T47D (cell line): ENCODE data around the gene TRPM3.
"Not testable (repeated sequence)": the region's sequence is repeated elsewhere in the genome, so short reads cannot be mapped to it uniquely, and the experiment has no call there.

Experiments used
- DNase-seq, 2 experiments: peaks; one replicate each; pipeline versions ENCODE4 v3.0.0 to v3.0.0-alpha.2; 2011 to 2012; ENCODE audit warnings: low read depth in 1 of 2, low spot score in 1 of 2
- JUND ChIP-seq: IDR thresholded peaks from 2 replicates; pipeline ENCODE4 v1.6.1; 2012; ENCODE audit warnings: low read depth
- in situ Hi-C: cut with HindIII; loops from 2 replicates; pipeline ENCODE4 v1.10.0; 2016; ENCODE audit warnings: low sequenced_read_pairs, low pct_unique_long_range_greater_than_20kb

TRPM3 gene

DNA sequence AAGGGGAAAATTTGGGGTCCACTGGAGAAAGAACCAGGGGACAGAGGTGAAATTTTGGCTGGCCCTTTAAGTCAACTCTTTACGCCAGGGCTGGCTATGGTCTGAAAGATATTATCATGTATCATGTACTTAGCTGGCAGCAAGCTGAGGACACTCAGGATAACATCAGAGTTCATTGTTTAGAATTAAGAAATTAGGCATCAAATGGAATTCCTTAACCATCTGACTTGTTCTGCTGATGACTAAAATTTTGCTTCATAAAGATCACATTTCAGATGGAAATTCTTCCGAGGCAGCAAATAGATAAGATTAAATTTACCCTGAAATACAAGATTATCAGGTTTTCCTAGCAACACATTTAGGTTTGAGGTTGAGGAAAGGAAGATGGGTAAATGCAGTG, 437.6 kb downstream of the TRPM3 start:
- in situ Hi-C loops = no loop called here
- TF ChIP-seq JUND = no peak
- DNase-seq = peak in 1 of 2 experiments; percentile 13

DNA sequence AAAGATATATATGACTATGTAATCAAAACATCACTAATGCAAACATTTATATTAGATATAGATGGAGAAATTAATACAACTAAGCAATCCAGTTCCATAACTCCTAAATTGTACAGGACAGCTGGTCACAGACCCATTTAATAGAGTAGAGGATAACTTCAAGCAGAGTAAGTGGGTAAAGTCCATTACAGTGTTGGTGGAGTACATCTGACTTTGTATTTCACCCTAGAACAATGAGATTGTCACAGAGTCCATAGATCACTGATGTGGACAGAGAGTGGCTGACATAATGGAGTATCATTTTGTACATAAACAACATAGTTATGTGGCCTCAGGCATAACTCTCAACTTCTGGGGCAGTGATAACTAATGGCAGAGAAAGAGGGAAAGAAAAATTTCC, 439.1 kb downstream of the TRPM3 start:
- in situ Hi-C loops = no loop called here
- DNase-seq = no peak
- TF ChIP-seq JUND = no peak

DNA sequence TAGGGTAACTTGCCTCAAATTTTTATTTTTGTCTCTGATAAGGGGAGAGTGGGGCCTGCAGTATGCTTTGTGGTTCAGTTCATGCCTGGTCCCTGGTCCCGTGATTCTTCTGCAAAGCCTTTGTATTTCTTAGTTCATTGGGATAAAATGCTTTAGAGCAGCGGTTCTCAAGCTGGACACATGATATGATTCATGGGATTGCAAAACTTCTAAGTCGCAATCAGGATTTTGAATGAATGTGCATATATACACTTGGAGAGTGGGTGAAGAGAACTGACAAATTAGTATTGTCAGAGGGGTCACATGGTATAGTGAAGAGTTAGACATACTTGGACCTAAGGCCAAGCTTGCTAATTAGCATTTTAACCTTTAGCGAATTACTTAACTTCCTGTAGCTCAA, 441.6 kb downstream of the TRPM3 start:
- no peak for TF ChIP-seq JUND
- in situ Hi-C loops = no loop called here
- no peak for DNase-seq

DNA sequence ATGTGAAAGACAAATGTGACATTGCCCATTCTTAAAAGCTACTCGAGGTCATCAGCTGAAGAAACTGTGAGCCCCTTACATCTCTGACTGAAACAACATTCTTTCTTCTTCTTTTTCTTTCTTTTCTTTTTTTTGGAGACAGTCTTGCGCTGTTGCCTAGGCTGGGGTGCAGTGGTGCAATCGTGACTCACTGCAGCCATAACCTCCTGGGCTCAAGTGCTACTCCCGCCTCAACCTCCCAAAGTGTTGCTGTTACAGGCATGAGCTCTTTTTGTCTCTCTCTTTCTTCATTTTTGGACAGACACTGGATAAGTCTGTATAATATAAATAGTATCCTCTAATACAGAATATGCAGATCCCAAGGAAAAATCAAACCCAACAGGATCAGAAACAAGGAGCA, 443.3 kb downstream of the TRPM3 start:
- TF ChIP-seq JUND = no peak
- in situ Hi-C loops = no loop called here
- no peak for DNase-seq

DNA sequence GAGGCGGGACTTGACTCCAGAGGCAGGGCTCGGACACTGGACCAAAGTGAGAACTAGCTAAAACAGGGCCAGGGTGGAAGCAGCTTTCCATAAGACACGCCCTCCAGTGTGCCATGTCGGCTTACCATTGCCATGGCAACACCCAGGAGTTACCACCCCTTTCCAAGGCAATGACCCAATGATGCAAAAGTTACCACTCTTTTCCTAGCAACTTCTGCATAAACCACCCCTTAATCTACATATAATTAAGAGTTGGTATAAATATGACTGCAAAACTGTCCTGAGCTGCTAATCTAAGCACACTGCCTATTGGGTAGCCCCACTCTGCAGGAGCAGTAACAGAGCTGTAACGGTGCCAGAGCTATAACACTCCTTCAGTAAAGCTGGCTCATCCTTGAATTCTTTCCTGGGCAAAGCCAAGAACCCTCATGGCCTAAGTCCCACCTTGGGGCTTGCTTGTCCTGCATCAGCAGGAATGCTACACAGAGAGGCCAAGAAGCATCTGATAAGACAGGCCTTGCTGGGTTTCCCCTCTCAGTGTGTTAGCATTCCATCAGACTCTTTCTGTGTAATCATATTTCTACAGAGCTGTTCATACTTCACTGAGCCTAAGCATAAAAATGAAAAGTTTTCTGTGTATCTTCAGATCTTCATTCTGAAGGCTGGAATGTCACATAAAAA, 444.2 kb downstream of the TRPM3 start:
- no peak for TF ChIP-seq JUND
- in situ Hi-C loops = no loop called here

DNA sequence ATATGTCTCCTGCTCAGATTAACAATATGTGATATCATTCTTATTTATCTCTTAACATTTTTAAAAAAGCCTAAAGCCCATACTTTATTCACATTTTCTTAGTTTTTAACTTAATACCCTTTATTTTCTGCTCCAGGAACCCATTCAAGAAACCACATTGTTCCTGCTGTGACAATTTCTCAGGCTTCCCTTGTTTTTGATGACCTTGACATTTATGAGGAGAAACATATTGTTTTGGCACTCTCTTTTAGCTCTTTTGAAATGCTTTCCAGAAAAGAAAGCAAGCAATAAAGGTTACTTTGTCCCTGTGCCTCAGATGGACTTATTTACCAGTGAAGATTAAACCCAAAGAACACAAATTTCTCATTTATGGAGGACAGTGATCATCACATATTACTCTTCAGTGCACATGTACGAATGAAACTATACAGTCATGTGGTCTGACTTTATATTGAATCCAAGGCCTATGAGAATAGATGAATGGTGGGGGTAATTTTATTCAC, 445.5 kb downstream of the TRPM3 start:
- in situ Hi-C loops = no loop called here
- no peak for DNase-seq
- no peak for TF ChIP-seq JUND

More for the DNA sequence above, 444.2 kb downstream of the TRPM3 start:
- no peak for DNase-seq

DNA sequence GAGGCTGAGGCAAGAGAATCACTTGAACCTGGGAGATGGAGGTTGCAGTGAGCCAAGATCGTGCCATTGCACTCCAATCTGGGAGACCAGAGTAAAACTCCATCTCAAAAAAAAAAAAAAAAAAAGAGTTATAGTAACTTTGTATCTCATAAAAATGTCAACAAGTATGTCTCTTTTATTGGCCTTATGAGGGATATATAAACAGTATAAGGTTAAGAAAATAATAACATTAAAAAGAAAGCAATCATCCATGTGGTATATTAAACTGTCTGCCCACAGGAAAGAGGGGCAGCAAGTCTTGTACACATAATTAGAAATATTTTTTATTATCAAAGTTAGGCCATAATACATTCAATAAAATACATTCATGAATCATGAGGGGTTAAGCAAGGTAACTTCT, 447.6 kb downstream of the TRPM3 start:
- no peak for DNase-seq
- in situ Hi-C loops = no loop called here
- TF ChIP-seq JUND = no peak

DNA sequence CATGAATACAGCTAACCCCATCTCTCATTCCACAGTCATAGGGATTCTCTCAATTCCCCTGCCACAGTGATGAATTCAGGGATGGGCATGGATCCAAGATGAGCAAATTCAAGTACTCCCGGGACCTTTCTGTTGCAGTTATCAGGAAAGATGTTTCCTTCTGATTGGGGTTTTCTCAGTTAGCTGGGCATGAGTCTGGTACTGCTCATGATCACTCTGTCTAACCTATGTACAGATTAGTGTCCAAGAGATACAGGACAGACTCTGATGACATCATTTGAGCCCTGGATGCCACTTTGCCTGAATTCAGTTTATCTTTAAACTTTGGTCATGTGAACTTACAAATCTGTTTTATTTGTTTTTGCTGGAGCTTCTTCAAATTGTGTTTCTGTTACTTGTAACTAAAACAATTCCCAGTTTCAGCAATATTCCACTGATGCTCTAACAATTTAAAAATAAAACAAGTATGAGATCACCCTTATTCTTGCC, 449.2 kb downstream of the TRPM3 start:
- in situ Hi-C loops = no loop called here
- DNase-seq = no peak

DNA sequence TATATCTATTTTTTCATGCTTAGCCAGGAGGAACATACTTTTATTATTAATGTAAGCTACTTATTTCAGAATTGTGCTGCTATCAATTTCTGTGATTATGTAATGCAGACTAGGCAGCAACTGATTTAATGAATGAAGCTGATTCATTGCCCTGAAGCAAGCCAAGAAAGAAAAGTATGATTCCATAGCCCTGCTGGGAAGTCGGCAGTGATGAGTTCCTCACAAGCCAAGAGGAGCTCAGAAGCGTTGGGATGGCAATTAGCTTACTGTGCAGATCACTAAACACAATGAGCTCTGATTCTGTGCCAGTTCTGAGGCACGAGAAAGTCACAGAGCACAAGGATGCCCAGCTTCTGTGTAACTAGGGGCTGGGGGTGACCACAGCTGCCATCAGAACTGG, 452.7 kb downstream of the TRPM3 start:
- no peak for TF ChIP-seq JUND
- in situ Hi-C loops = no loop called here
- DNase-seq = no peak

More for the DNA sequence above, 449.2 kb downstream of the TRPM3 start:
- TF ChIP-seq JUND = no peak

DNA sequence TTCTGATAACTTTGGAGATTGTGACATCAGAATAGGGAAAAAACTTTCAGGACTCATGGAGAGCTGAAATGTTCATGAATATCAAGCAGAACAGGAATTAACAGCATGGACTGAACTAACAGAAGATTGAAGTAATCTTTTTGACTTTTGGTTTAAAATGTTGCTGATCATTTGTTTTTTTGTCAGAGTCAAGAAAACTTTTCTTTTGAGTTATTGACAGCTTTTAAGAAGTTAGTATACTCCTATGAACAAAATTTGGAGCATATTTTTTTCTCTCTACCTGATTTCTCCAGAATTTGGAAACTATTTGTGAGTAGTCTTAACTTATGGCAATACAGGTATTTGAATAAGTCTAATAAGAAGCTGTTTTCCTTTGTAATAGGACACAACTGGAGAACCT, 462.7 kb downstream of the TRPM3 start:
- DNase-seq = no peak
- in situ Hi-C loops = no loop called here
- TF ChIP-seq JUND = no peak

DNA sequence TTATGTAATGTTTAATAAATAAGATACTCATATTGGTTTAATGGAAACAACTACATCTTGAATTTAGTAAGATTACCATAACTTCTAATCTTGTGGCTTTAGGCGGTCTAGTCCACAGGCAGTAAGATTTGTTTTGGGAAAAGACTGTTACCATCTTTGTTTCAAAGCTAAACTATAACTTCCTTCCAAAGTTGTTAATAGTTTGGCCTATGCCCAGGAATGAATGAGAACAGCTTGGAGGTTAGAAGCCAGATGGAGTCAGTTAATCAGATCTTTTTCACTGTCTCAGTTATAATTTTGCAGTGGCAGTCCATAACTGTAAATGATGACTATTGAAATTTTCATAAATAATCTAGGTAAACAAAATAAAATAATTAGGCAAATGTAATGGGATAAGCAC, 465.1 kb downstream of the TRPM3 start:
- in situ Hi-C loops = no loop called here
- no peak for DNase-seq
- TF ChIP-seq JUND = no peak

DNA sequence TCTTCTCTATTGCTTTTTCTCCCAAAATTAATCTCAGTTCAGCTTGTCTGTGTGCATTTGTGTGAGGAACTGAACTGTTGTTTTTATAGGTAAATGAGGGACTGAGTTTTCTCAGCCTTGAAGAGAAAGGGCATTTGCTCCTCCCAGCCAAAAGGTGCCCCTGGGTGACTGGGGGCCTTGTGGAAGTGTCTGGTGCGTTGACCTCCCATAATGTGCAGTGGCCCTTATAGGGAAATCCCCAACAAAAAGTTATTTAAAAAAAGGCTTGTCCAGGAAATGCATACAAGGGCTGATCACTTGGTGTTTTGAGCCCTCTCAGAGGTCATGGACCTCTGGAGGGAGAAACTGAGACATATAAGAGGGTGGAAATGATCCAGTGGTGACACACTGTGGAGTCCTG, 467.3 kb downstream of the TRPM3 start:
- DNase-seq = no peak
- TF ChIP-seq JUND = no peak
- in situ Hi-C loops = no loop called here

DNA sequence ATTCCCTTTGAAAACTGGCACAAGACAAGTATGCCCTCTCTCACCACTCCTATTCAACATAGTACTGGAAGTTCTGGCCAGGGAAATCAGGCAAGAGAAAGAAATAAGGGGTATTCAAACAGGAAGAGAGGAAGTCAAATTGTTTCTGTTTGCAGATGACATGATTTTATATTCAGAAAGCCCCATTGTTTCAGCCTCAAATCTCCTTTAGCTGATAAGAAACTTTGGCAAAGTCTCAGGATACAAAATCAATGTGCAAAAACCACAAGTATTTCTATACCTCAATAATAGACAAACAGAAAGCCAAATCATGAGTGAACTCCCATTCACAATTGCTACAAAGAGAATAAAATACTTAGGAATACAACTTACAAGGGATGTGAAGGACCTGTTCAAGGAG, 476.8 kb downstream of the TRPM3 start:
- DNase-seq, in situ Hi-C loops: not testable (repeated sequence)

DNA sequence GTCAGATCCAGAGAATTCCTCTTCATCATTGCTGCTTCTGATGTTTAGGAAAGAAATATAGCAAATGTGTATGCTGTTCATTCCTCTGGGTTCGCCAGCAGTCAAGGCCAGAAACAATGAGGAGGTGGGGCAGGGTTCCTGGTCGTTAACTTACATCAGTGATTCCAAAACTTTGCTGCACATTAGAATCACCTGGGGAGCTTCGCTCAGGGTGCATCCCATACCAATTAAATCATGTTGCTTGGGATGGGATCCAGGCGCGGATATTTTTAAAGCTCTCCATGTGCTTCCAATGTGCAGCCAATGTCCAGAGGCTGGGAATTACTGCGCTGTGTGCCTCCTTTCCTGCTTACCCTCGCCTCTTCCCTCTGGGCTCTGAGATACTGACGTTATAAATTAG, 479.1 kb downstream of the TRPM3 start:
- in situ Hi-C loops = no loop called here
- no peak for DNase-seq
- no peak for TF ChIP-seq JUND
